GM23338 (cell line): ENCODE results near the gene TNFRSF8.

ENCODE experiments used
- EZH2 ChIP-seq: fragments of 200-600 bp; sonication (generic); IDR thresholded peaks from one replicate; pipeline ENCODE4 v1.8.0; 2017; ENCODE audit warnings: antibody characterized with exemption, mild to moderate bottlenecking, low read depth; ENCODE audit not compliant: unreplicated experiment
- EZH2phosphoT487 ChIP-seq: fragments of 200-600 bp; sonication (generic); IDR thresholded peaks from one replicate; pipeline ENCODE4 v1.8.1; 2018; ENCODE audit warnings: antibody characterized with exemption; ENCODE audit not compliant: unreplicated experiment
- JUNB ChIP-seq: IDR thresholded peaks from one replicate; pipeline ENCODE4 v1.6.1; 2016; ENCODE audit warnings: antibody characterized with exemption; ENCODE audit not compliant: unreplicated experiment
- POLR2AphosphoS5 ChIP-seq: IDR thresholded peaks from 2 replicates; pipeline ENCODE4 v1.6.1; 2016; ENCODE audit warnings: antibody characterized with exemption, low read depth
- REST ChIP-seq: IDR thresholded peaks from one replicate; pipeline ENCODE4 v1.6.1; 2018; ENCODE audit warnings: antibody characterized with exemption; ENCODE audit not compliant: unreplicated experiment
- ZNF114 ChIP-seq: fragments of 250-450 bp; sonication (Bioruptor Pico); IDR thresholded peaks from 2 replicates; pipeline ENCODE4 v1.5.0; 2020; ENCODE audit warnings: mild to moderate bottlenecking, moderate library complexity
- TF ChIP-seq, protein P1 (sequence below), 2 experiments: fragments of 200-600 bp in 1 of 2; sonication (generic) in 1 of 2; conservative IDR thresholded peaks; 2 replicates each; pipeline versions ENCODE4 v1.5.1 to v1.6.1; 2016 to 2017; ENCODE audit warnings: antibody characterized with exemption in 2 of 2, low read depth in 2 of 2, mild to moderate bottlenecking in 2 of 2, moderate library complexity in 1 of 2

DNA sequence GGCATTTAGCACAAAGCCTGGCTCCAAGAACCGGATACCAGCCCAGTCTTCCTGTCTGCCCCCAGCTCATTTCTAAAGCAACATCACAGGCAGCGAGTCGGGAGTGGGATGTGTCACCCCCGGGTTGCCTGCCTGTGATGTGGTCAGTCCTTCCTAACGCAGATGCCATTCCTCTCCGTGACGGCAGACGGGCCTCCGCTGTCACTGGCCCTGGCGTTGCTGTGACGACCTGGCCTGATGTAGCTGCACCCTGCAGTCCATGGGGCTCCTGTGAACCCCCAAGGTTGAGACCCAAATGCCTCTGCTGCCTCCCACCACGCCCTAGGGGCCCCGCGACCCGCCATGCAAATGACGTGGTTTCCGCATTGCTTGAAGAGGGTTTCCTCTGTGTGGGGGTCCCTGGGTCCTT, 116.0 kb downstream of the TNFRSF8 start:
- TF ChIP-seq, protein P1, sequence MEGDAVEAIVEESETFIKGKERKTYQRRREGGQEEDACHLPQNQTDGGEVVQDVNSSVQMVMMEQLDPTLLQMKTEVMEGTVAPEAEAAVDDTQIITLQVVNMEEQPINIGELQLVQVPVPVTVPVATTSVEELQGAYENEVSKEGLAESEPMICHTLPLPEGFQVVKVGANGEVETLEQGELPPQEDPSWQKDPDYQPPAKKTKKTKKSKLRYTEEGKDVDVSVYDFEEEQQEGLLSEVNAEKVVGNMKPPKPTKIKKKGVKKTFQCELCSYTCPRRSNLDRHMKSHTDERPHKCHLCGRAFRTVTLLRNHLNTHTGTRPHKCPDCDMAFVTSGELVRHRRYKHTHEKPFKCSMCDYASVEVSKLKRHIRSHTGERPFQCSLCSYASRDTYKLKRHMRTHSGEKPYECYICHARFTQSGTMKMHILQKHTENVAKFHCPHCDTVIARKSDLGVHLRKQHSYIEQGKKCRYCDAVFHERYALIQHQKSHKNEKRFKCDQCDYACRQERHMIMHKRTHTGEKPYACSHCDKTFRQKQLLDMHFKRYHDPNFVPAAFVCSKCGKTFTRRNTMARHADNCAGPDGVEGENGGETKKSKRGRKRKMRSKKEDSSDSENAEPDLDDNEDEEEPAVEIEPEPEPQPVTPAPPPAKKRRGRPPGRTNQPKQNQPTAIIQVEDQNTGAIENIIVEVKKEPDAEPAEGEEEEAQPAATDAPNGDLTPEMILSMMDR (conservative IDR thresholded peaks at IDR 0.05; ENCODE audit: low read depth in 2 of 2), result no peak
- TF ChIP-seq POLR2AphosphoS5 (no peak), REST (no peak), EZH2 (no peak), EZH2phosphoT487 (no peak), JUNB (no peak), ZNF114 (CRISPR knock-in tag) (no peak)
